Suprapubic skin (tissue), 4 donors: Measurements from ENCODE around the gene UQCR11. TPM values are rescaled to one million over a fixed set of nuclear protein-coding genes. Genes with fewer than 3 reads are reported as not detected.

Experiments
- DNase-seq, 2 donors: peaks; one replicate each; pipeline ENCODE4 v3.0.0-alpha.2; 2019; ENCODE audit warnings: low spot score in 2 of 2
- H3K27ac ChIP-seq: fragments of 200-600 bp; sonication (generic); one replicate; pipeline ENCODE4 v1.5.1; 2019
- H3K27me3 ChIP-seq: fragments of 200-600 bp; sonication (generic); one replicate; pipeline ENCODE4 v1.5.1; 2019
- H3K36me3 ChIP-seq: fragments of 200-600 bp; sonication (generic); one replicate; pipeline ENCODE4 v1.5.1; 2019
- H3K4me1 ChIP-seq: fragments of 200-600 bp; sonication (generic); one replicate; pipeline ENCODE4 v1.5.1; 2019
- H3K4me3 ChIP-seq: fragments of 200-600 bp; sonication (generic); one replicate; pipeline ENCODE4 v1.5.1; 2019; ENCODE audit warnings: mild to moderate bottlenecking
- H3K9me3 ChIP-seq: fragments of 200-600 bp; sonication (generic); one replicate; pipeline ENCODE4 v1.5.1; 2019
- EP300 ChIP-seq: sonication (generic); formaldehyde crosslinking; IDR thresholded peaks from one replicate; pipeline ENCODE4 v1.6.1; 2017; ENCODE audit warnings: antibody characterized with exemption
- POLR2A ChIP-seq, 2 donors: fragments of 450-650 bp; IDR thresholded peaks; one replicate each; pipeline ENCODE4 v1.6.1; 2017; ENCODE audit warnings: antibody characterized with exemption in 2 of 2, mild to moderate bottlenecking in 2 of 2, moderate library complexity in 2 of 2
- POLR2AphosphoS5 ChIP-seq, 3 donors: sonication (generic); formaldehyde crosslinking; IDR thresholded peaks; one replicate each; pipeline ENCODE4 v1.6.1; 2017; ENCODE audit warnings: antibody characterized with exemption in 3 of 3
- WGBS: methylation state at CpG from one replicate; pipeline ENCODE4 v1.1.5; 2018; 5-methylcytosine and 5-hydroxymethylcytosine counted together
- total RNA-seq, 4 donors: library from RNA; depleted of rRNA; stranded (reverse); fragments of >200 nt; gene quantifications; one replicate each; pipeline ENCODE4 v1.1.0, GENCODE V29; 2016
- TF ChIP-seq, protein P1 (sequence below), 2 donors: fragments of 200-600 bp in 1 of 2; fragments of 450-650 bp in 1 of 2; sonication (generic) in 1 of 2; IDR thresholded peaks; one replicate each; pipeline ENCODE4 v1.5.1; 2016 to 2019; ENCODE audit warnings: antibody characterized with exemption in 2 of 2, mild to moderate bottlenecking in 1 of 2, moderate library complexity in 1 of 2

UQCR11 gene
- total RNA-seq = 10 to 100 TPM; 33.4 to 73.1 (median 59.4) TPM

DNA sequence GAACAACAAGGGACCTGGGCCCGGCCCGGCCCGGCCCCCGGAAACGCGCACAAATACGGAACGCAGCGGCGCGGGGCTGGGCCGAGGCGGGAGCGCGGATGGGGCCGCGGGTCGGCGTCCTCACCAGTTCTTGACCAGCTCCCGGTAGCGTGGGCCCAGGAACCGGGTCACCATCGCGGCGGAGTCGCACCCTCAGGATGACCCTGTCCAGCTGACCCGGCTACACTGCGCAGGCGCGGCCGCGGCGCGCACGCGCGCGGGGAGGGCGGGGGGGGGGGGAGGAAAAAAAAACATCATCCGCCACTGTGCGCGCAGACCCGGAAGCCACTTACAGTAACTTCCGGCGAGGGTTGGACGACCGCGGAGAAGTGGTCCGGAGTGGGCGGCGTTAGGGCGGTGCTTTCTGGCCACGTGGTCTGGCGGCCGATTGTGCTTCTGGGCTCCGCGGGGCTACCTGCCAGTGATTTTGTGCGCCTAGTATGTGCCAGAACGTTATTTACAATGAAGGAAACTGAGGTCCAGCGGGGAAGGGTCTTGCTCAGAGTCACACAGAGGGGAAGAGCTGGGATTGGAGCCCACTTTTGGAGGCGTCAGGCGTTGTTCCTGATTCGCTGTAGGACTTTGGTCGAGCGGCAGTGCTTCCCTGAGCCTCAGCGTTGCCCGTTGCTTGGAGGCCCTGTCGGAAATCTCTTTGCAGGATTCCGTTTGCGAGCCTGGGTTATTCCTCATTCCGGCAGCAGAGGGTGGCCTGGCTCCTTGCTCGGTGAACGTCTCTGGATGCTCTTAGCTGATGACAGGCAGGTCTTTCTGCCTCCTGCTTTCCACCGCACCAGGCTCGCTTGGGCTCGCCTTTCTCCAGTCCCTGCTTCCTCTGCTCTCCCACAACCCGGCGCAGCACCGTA lies at the start of gene UQCR11:
UQCR11 (minus strand) TSS at position 227 of the 902 bp plus-strand sequence; CDS start at position 174, 53 bp downstream.
- peak; percentile 97 for DNase-seq
- TF ChIP-seq POLR2A (IDR thresholded peaks at IDR 0.05) (no peak), POLR2AphosphoS5 (IDR thresholded peaks at IDR 0.05) (peak in 1 of 3 donors; percentile 7), EP300 (no peak)
- TF ChIP-seq, protein P1, sequence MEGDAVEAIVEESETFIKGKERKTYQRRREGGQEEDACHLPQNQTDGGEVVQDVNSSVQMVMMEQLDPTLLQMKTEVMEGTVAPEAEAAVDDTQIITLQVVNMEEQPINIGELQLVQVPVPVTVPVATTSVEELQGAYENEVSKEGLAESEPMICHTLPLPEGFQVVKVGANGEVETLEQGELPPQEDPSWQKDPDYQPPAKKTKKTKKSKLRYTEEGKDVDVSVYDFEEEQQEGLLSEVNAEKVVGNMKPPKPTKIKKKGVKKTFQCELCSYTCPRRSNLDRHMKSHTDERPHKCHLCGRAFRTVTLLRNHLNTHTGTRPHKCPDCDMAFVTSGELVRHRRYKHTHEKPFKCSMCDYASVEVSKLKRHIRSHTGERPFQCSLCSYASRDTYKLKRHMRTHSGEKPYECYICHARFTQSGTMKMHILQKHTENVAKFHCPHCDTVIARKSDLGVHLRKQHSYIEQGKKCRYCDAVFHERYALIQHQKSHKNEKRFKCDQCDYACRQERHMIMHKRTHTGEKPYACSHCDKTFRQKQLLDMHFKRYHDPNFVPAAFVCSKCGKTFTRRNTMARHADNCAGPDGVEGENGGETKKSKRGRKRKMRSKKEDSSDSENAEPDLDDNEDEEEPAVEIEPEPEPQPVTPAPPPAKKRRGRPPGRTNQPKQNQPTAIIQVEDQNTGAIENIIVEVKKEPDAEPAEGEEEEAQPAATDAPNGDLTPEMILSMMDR (IDR thresholded peaks at IDR 0.05) = peak; percentile 69 to 75
- Histone ChIP-seq H3K27ac (peak within 1 kb of the TSS; percentile 85), H3K4me3 (peak within 1 kb of the TSS; percentile 70), H3K4me1 (peaks cover 40% of the 10 kb centered on the region), H3K9me3 (no peaks in the 10 kb centered on the region), H3K36me3 (peaks cover 15% of the 10 kb centered on the region), H3K27me3 (no peaks in the 10 kb centered on the region)
- WGBS = under 1% methylated on average over 34 of the region's 79 CpGs

DNA sequence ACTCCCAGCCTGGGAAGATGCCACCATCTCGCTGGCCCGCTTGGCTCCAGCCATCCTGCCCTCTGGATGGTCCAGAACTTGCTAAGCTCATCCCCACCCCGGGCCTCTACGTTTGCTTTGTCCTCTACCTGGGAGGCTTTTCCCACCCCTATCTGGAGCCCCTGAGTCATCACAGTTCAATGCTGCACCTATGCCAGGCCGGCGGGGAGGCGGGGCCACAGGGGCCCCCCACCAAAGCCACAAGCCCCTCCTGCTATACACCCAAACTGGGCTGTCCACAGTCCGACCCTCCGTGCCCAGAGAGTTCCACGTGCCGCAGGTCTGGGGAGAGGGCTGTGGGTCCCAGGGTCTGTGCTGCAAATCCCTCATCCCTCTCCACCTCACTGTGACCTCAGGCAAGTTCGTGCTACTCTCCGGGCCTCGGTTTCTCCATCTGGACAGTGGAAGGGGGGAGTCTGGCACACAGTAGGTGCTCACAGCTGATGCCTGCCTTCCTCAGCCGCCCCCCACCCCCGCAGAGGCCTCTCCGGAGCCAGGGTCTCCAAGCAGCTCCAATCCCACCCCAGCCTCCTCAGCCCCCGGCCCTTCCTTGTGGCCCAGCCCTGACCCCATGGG lies 49.0 kb upstream of the UQCR11 start:
- Histone ChIP-seq H3K36me3 (peaks cover 3% of the 10 kb centered on the region), H3K27ac (no peak overlapping the region), H3K9me3 (no peaks in the 10 kb centered on the region), H3K4me3 (no peak overlapping the region), H3K27me3 (peaks cover 8% of the 10 kb centered on the region), H3K4me1 (peaks cover 33% of the 10 kb centered on the region)
- DNase-seq = peak in 1 of 2 donors; percentile 66
- WGBS = 81% methylated on average over 10 of the region's 18 CpGs
- TF ChIP-seq, protein P1 (IDR thresholded peaks at IDR 0.05) = no peak
- TF ChIP-seq POLR2A (IDR thresholded peaks at IDR 0.05) = no peak
- TF ChIP-seq EP300 = no peak
- TF ChIP-seq POLR2AphosphoS5 (IDR thresholded peaks at IDR 0.05) = no peak

- H3K4me3 ChIP-seq = peak overlapping the region; percentile 94
- 15% methylated on average over 18 of the region's 18 CpGs for WGBS
- H3K9me3 ChIP-seq = no peaks in the 10 kb centered on the region
- peaks cover 11% of the 10 kb centered on the region for H3K36me3 ChIP-seq
- peak overlapping the region; percentile 99 for H3K27ac ChIP-seq
- TF ChIP-seq POLR2A (IDR thresholded peaks at IDR 0.05) (no peak), POLR2AphosphoS5 (IDR thresholded peaks at IDR 0.05) (no peak), EP300 (no peak)
- TF ChIP-seq, protein P1 (IDR thresholded peaks at IDR 0.05) = no peak
- peaks cover 30% of the 10 kb centered on the region for H3K4me1 ChIP-seq
- no peak for DNase-seq
- H3K27me3 ChIP-seq = peaks cover 8% of the 10 kb centered on the region
Observed at GRCh38 chr19:1653300-1653628, 48.0 kb upstream of the UQCR11 start.

- Histone ChIP-seq H3K9me3 (no peaks in the 10 kb centered on the region), H3K4me1 (peaks cover 24% of the 10 kb centered on the region), H3K36me3 (peaks cover 13% of the 10 kb centered on the region), H3K27ac (peak within 1 kb of the TSS; percentile 99), H3K27me3 (peaks cover 3% of the 10 kb centered on the region), H3K4me3 (peak within 1 kb of the TSS; percentile 94)
- no peak for TF ChIP-seq POLR2A (IDR thresholded peaks at IDR 0.05)
- peak in 2 of 3 donors; percentile 93 to 95 for TF ChIP-seq POLR2AphosphoS5 (IDR thresholded peaks at IDR 0.05)
- peak; percentile 99 for DNase-seq
- WGBS = under 1% methylated on average over 22 of the region's 107 CpGs
Observed at GRCh38 chr19:1652471-1653299, 47.4 kb upstream of the UQCR11 start, which contains the start of gene TCF3. TSS of gene TCF3 (minus strand) at chr19:1652615. CDS start at chr19:1650248, 2,367 bp downstream.

- H3K27ac ChIP-seq = peak overlapping the region; percentile 63
- peaks cover 13% of the 10 kb centered on the region for H3K36me3 ChIP-seq
- peak overlapping the region; percentile 94 for H3K4me3 ChIP-seq
- WGBS = 0% methylated on average over 1 of the region's 101 CpGs
- DNase-seq = peak in 1 of 2 donors; percentile 72
- H3K27me3 ChIP-seq = no peaks in the 10 kb centered on the region
- TF ChIP-seq POLR2AphosphoS5 (IDR thresholded peaks at IDR 0.05) (no peak), EP300 (no peak), POLR2A (IDR thresholded peaks at IDR 0.05) (no peak)
- TF ChIP-seq, protein P1 (IDR thresholded peaks at IDR 0.05) = no peak
- H3K9me3 ChIP-seq = no peaks in the 10 kb centered on the region
- H3K4me1 ChIP-seq = peaks cover 24% of the 10 kb centered on the region
Observed at GRCh38 chr19:1651568-1652291, 46.5 kb upstream of the UQCR11 start.
